H1 (cell line): ENCODE measurements around the gene B3GLCT. TPM values are rescaled to one million over a fixed set of nuclear protein-coding genes. Genes with fewer than 3 reads are reported as not detected.

Experiments used
- CTCF ChIA-PET: fragments of 300-600 bp; sonication (Branson Sonifier 250); formaldehyde crosslinking; loops from one replicate; lab custom pipeline; 2021; ENCODE audit not compliant: partially characterized antibody; lab: Charles Lee
- POLR2A ChIA-PET: fragments of 300-600 bp; sonication (Branson Sonifier 250); formaldehyde crosslinking; loops from one replicate; lab custom pipeline; 2021; ENCODE audit warnings: inconsistent platforms; ENCODE audit not compliant: partially characterized antibody; lab: Charles Lee
- DNase-seq, 2 experiments: peaks; one replicate each; pipeline versions ENCODE4 v3.0.0 to v3.0.0-alpha.2; 2010 to 2022; ENCODE audit warnings: low spot score in 2 of 2, low read depth in 1 of 2, mixed read lengths in 1 of 2
- FAIRE-seq: peaks from 2 replicates; lab custom pipeline; 2011; peaks lifted over from hg19 to GRCh38; lab: Jason Lieb, UNC
- H2AFZ ChIP-seq: 2 replicates; pipeline ENCODE4 v1.8.1; 2012; ENCODE audit warnings: low read length, inconsistent platforms
- H2AK5ac ChIP-seq: 2 replicates; pipeline ENCODE4 v1.6.1; 2013; ENCODE audit warnings: low read depth, low read length
- H2BK120ac ChIP-seq: replicated peaks from 2 replicates; pipeline ENCODE3; 2013; ENCODE audit warnings: low read depth, low read length, inconsistent platforms
- H2BK12ac ChIP-seq: 2 replicates; pipeline ENCODE4 v1.6.1; 2013; ENCODE audit warnings: low read depth, low read length
- H2BK15ac ChIP-seq: 2 replicates; pipeline ENCODE4 v1.6.1; 2013; ENCODE audit warnings: low read length
- H2BK20ac ChIP-seq: 2 replicates; pipeline ENCODE4 v1.6.1; 2013; ENCODE audit warnings: low read length
- H2BK5ac ChIP-seq: 2 replicates; pipeline ENCODE4 v1.6.1; 2013; ENCODE audit warnings: low read depth, low read length
- H3K14ac ChIP-seq: 2 replicates; pipeline ENCODE4 v1.6.1; 2013; ENCODE audit warnings: inconsistent platforms; ENCODE audit not compliant: insufficient read length
- H3K18ac ChIP-seq: 2 replicates; pipeline ENCODE4 v1.6.1; 2013; ENCODE audit warnings: low read length; ENCODE audit errors: extremely low read depth
- H3K23ac ChIP-seq: 2 replicates; pipeline ENCODE4 v1.6.1; 2013; ENCODE audit warnings: inconsistent platforms; ENCODE audit not compliant: insufficient read length
- H3K23me2 ChIP-seq: 2 replicates; pipeline ENCODE4 v1.6.1; 2013; ENCODE audit warnings: low read depth, low read length
- H3K27ac ChIP-seq: 2 replicates; pipeline ENCODE4 v1.6.1; 2011; ENCODE audit warnings: low read depth, low read length, inconsistent platforms
- H3K27me3 ChIP-seq, 4 experiments: replicated peaks in 1 of 4; 1 replicate in 1 of 4; 2 replicates in 3 of 4; pipeline versions ENCODE4 v1.6.1 to v1.8.1; 2011 to 2013; ENCODE audit warnings: low read length in 3 of 4, mild to moderate bottlenecking in 3 of 4, inconsistent platforms in 2 of 4, mixed read lengths in 2 of 4, moderate library complexity in 1 of 4; ENCODE audit not compliant: control insufficient read depth in 3 of 4, insufficient read depth in 3 of 4; ENCODE audit errors: extremely low read depth in 1 of 4
- H3K36me3 ChIP-seq, 4 experiments: 2 replicates each; pipeline versions ENCODE4 v1.6.1 to v1.8.1; 2011 to 2013; ENCODE audit warnings: mild to moderate bottlenecking in 4 of 4, low read length in 3 of 4, moderate library complexity in 2 of 4, control low read depth in 1 of 4, inconsistent platforms in 1 of 4; ENCODE audit not compliant: insufficient read depth in 4 of 4, control insufficient read depth in 2 of 4
- H3K4ac ChIP-seq: replicated peaks from 2 replicates; pipeline ENCODE3; 2013; ENCODE audit warnings: low read length, low read depth, mixed read lengths, inconsistent platforms; ENCODE audit not compliant: insufficient read length
- H3K4me1 ChIP-seq, 4 experiments: replicated peaks in 1 of 4; 1 replicate in 1 of 4; 2 replicates in 3 of 4; pipeline versions ENCODE4 v1.6.1 to v1.8.1; 2011 to 2013; ENCODE audit warnings: low read length in 3 of 4, inconsistent platforms in 2 of 4, mixed read lengths in 1 of 4; ENCODE audit not compliant: insufficient read depth in 4 of 4, control insufficient read depth in 3 of 4
- H3K4me2 ChIP-seq, 2 experiments: 2 replicates each; pipeline versions ENCODE4 v1.6.1 to v1.8.1; 2011 to 2013; ENCODE audit warnings: low read depth in 2 of 2, low read length in 2 of 2, control low read depth in 1 of 2, inconsistent platforms in 1 of 2, mild to moderate bottlenecking in 1 of 2; ENCODE audit not compliant: insufficient read depth in 1 of 2
- H3K4me3 ChIP-seq, 4 experiments: fragments of 200-600, 300-600 bp in 1 of 4; sonication (generic), shearing (Covaris generic), sonication (Bioruptor Twin) in 1 of 4; 2 replicates each; pipeline versions ENCODE4 v1.5.1 to v1.8.1; 2011 to 2016; ENCODE audit warnings: low read length in 4 of 4, low read depth in 3 of 4, control low read depth in 2 of 4, inconsistent platforms in 2 of 4, mild to moderate bottlenecking in 2 of 4, mixed read lengths in 1 of 4, moderate library complexity in 1 of 4; ENCODE audit not compliant: insufficient read depth in 2 of 4; ENCODE audit errors: extremely low read depth in 1 of 4
- H3K56ac ChIP-seq: replicated peaks from 2 replicates; pipeline ENCODE3; 2013; ENCODE audit warnings: low read depth, mild to moderate bottlenecking, mixed read lengths, low read length, inconsistent platforms; ENCODE audit not compliant: insufficient read length
- H3K79me1 ChIP-seq: 2 replicates; pipeline ENCODE4 v1.6.1; 2013; ENCODE audit warnings: low read depth, low read length, control low read depth
- H3K79me2 ChIP-seq, 2 experiments: 2 replicates each; pipeline versions ENCODE4 v1.6.1 to v1.8.1; 2012 to 2013; ENCODE audit warnings: low read length in 2 of 2, mild to moderate bottlenecking in 2 of 2, inconsistent platforms in 1 of 2; ENCODE audit not compliant: insufficient read depth in 2 of 2, control insufficient read depth in 1 of 2
- H3K9ac ChIP-seq, 4 experiments: replicated peaks in 1 of 4; 1 replicate in 1 of 4; 2 replicates in 3 of 4; pipeline versions ENCODE4 v1.6.1 to v1.8.1; 2011 to 2013; ENCODE audit warnings: low read depth in 3 of 4, low read length in 3 of 4, control low read depth in 2 of 4, mild to moderate bottlenecking in 2 of 4, moderate library complexity in 2 of 4, inconsistent platforms in 1 of 4; ENCODE audit errors: extremely low read depth in 1 of 4
- H3K9me3 ChIP-seq, 2 experiments: 2 replicates each; pipeline versions ENCODE4 v1.6.1 to v1.8.1; 2012 to 2013; ENCODE audit warnings: mild to moderate bottlenecking in 2 of 2, moderate library complexity in 2 of 2, control low read depth in 1 of 2, inconsistent platforms in 1 of 2, low read depth in 1 of 2, low read length in 1 of 2, mixed read lengths in 1 of 2; ENCODE audit not compliant: insufficient read depth in 2 of 2
- H4K20me1 ChIP-seq, 2 experiments: replicated peaks in 1 of 2; 2 replicates each; pipeline versions ENCODE3 to v1.8.1; 2011 to 2013; ENCODE audit warnings: inconsistent platforms in 2 of 2, low read length in 2 of 2, mild to moderate bottlenecking in 1 of 2; ENCODE audit not compliant: insufficient read depth in 2 of 2, control insufficient read depth in 1 of 2
- H4K5ac ChIP-seq: 2 replicates; pipeline ENCODE4 v1.6.1; 2013; ENCODE audit warnings: low read length, low read depth, mixed read lengths, inconsistent platforms; ENCODE audit not compliant: insufficient read length
- H4K8ac ChIP-seq: 2 replicates; pipeline ENCODE4 v1.8.0; 2013; ENCODE audit warnings: mild to moderate bottlenecking, moderate library complexity, low read length, inconsistent platforms; ENCODE audit not compliant: insufficient read depth; ENCODE audit errors: extremely low read depth
- H4K91ac ChIP-seq: replicated peaks from 2 replicates; pipeline ENCODE3; 2013; ENCODE audit warnings: low read length, mixed read lengths, inconsistent platforms; ENCODE audit not compliant: insufficient read length
- BACH1 ChIP-seq: IDR thresholded peaks from 2 replicates; pipeline ENCODE4 v1.6.1; 2012; ENCODE audit warnings: low read length, improper control_type of control experiment
- BRCA1 ChIP-seq: IDR thresholded peaks from 2 replicates; pipeline ENCODE4 v1.6.1; 2012; ENCODE audit warnings: low read depth, low read length, improper control_type of control experiment
- CBX8 ChIP-seq: fragments of 300-800, 300-1000 bp; sonication (generic); IDR thresholded peaks from 2 replicates; pipeline ENCODE4 v1.7.1; 2016; ENCODE audit warnings: low read depth, low read length, borderline replicate concordance
- CREB1 ChIP-seq: IDR thresholded peaks from 2 replicates; pipeline ENCODE4 v1.6.1; 2012; ENCODE audit warnings: inconsistent platforms
- ZNF274 ChIP-seq: IDR thresholded peaks from 2 replicates; pipeline ENCODE4 v1.7.0; 2012; ENCODE audit warnings: low read length, borderline replicate concordance; ENCODE audit errors: extremely low read depth
- WGBS, 2 experiments: shearing (Covaris generic) in 1 of 2; methylation state at CpG; one replicate each; pipeline versions ENCODE4 v1.1.6 to v1.1.7; 2013 to 2015; ENCODE audit warnings: low lambda C conversion rate in 2 of 2, mixed read lengths in 2 of 2, inconsistent platforms in 1 of 2, low coverage in 1 of 2, missing lambda C conversion rate in 1 of 2; ENCODE audit not compliant: insufficient replicate concordance in 2 of 2, insufficient coverage in 1 of 2, insufficient read length in 1 of 2; ENCODE audit errors: extremely low coverage in 1 of 2, missing lambda C conversion rate in 1 of 2; 5-methylcytosine and 5-hydroxymethylcytosine counted together
- polyA plus RNA-seq, 7 experiments: library from polyadenylated mRNA; depleted of rRNA in 3 of 7; stranded (reverse) in 5 of 7; unstranded in 2 of 7; fragments of >200 nt in 5 of 7; fragments of 200-250 nt in 2 of 7; gene quantifications; 1 replicate in 5 of 7; 2 replicates in 1 of 7; 4 replicates in 1 of 7; pipeline versions ENCODE4 v1.2.1 to v1.2.3, GENCODE V29; 2011 to 2013; ENCODE audit warnings: missing spikeins in 2 of 7, mixed read lengths in 2 of 7
- total RNA-seq: library from RNA; stranded (reverse); fragmentation: NEBNext Ultra II Directional; extraction: Animal tissue kit (Norgen Biotek cat#: 25700); gene quantifications from 2 replicates; pipeline ENCODE4 v1.2.1, GENCODE V29; 2021

The B3GLCT gene
- total and polyA plus RNA-seq, 2 of the 8 experiments (the other 6 are each of a cell fraction or from before 2014, with no cell fraction given), result 1.5 to 4.1 TPM

GRCh38 chr13:31264151-31264550 lies 64.4 kb downstream of the B3GLCT start:
- H4K5ac ChIP-seq, result no peak overlapping the region
- H3K9me3 ChIP-seq, result no peaks in the 10 kb centered on the region
- no peak for DNase-seq
- H4K20me1 ChIP-seq, result no peaks in the 10 kb centered on the region
- H3K27me3 ChIP-seq, result no peaks in the 10 kb centered on the region
- no peak overlapping the region for H3K9ac ChIP-seq
- H2BK20ac ChIP-seq, result no peak overlapping the region
- no peaks in the 10 kb centered on the region for H3K36me3 ChIP-seq
- no peak overlapping the region for H2BK12ac ChIP-seq
- H4K91ac ChIP-seq, result no peak overlapping the region
- H3K14ac ChIP-seq, result no peak overlapping the region
- no peak overlapping the region for H3K4me2 ChIP-seq
- POLR2A ChIA-PET, result no interaction called here
- no peak overlapping the region for H3K18ac ChIP-seq
- H4K8ac ChIP-seq, result no peak overlapping the region; the same call in 1 of the 2 replicates
- TF ChIP-seq CBX8 (no peak), BACH1 (no peak), BRCA1 (no peak), ZNF274 (no peak), CREB1 (no peak)
- no peaks in the 10 kb centered on the region for H3K79me2 ChIP-seq
- no peak for FAIRE-seq
- no peaks in the 10 kb centered on the region for H3K4me1 ChIP-seq
- no peak overlapping the region for H2AFZ ChIP-seq
- no peak overlapping the region for H3K27ac ChIP-seq
- H3K23ac ChIP-seq, result no peak overlapping the region
- CTCF ChIA-PET, result interaction anchor here (2.1 kb wide), 1 partner anchor 28 kb away, joined by 9 read pairs; no protein-coding TSS in a partner anchor
- H3K56ac ChIP-seq, result no peak overlapping the region
- H3K4ac ChIP-seq, result no peak overlapping the region
- H2AK5ac ChIP-seq, result no peak overlapping the region
- WGBS, 2 experiments, result 97% methylated on average over 4 of the region's 4 CpGs; no CpG with 5 or more reads in 1 of the 2 experiments
- no peaks in the 10 kb centered on the region for H3K23me2 ChIP-seq
- H3K79me1 ChIP-seq, result no peaks in the 10 kb centered on the region
- H2BK5ac ChIP-seq, result no peak overlapping the region
- no peak overlapping the region for H2BK15ac ChIP-seq
- no peak overlapping the region for H3K4me3 ChIP-seq
- no peak overlapping the region for H2BK120ac ChIP-seq
